GM12878 (cell line): Measurements from ENCODE around the gene IL18RAP. TPM values are rescaled to one million over a fixed set of nuclear protein-coding genes. Genes with fewer than 3 reads are reported as not detected.

Experiments used
- ATAC-seq: fragments of 200-7000 bp; cut with Tn5 transposase; 3 replicates; pipeline ENCODE4 v1.9.1; 2020; ENCODE audit warnings: mild to moderate bottlenecking, moderate library complexity
- BruUV-seq: library from RNA; stranded (reverse); fragments of 400-500 nt; replicated peaks from 2 replicates; lab custom pipeline; 2021; lab: Mats Ljungman, UMichigan
- CTCF ChIA-PET: fragments of 300-600 bp; sonication (Branson Sonifier 250); formaldehyde crosslinking; extraction: SDS; loops from one replicate; lab custom pipeline; 2021; ENCODE audit warnings: inconsistent platforms; lab: Yijun Ruan, JAX
- POLR2A ChIA-PET: fragments of 350-600 bp; formaldehyde crosslinking; extraction: SDS; loops from one replicate; lab custom pipeline; 2021; ENCODE audit warnings: inconsistent platforms; lab: Charles Lee
- RAD21 ChIA-PET: fragments of 300-600 bp; sonication (Branson Sonifier 250); formaldehyde crosslinking; loops from one replicate; lab custom pipeline; 2023; ENCODE audit warnings: antibody characterized with exemption; ENCODE audit not compliant: unreplicated experiment; lab: Charles Lee
- SMC1A ChIA-PET: fragments of 300-600 bp; sonication (Branson Sonifier 250); formaldehyde crosslinking; loops from one replicate; lab custom pipeline; 2023; ENCODE audit not compliant: unreplicated experiment, uncharacterized antibody; lab: Charles Lee
- DNase-seq: peaks from one replicate; pipeline ENCODE4 v3.0.0-alpha.2; 2011; ENCODE audit warnings: low read depth, low spot score
- FAIRE-seq: peaks from 3 replicates; lab custom pipeline; 2011; peaks lifted over from hg19 to GRCh38; lab: Jason Lieb, UNC
- H2AFZ ChIP-seq: 2 replicates; pipeline ENCODE4 v1.6.0; 2011; ENCODE audit warnings: low read depth, low read length, control low read depth; ENCODE audit not compliant: control insufficient read depth
- H3K27ac ChIP-seq: 2 replicates; pipeline ENCODE4 v1.5.1; 2011; ENCODE audit warnings: control low read depth; ENCODE audit not compliant: control insufficient read depth, insufficient read depth
- H3K27me3 ChIP-seq, 2 experiments: replicated peaks in 1 of 2; 2 replicates each; pipeline versions ENCODE4 v1.6.0 to v1.6.1; 2011; ENCODE audit warnings: low read length in 1 of 2; ENCODE audit not compliant: control insufficient read depth in 2 of 2, insufficient read depth in 2 of 2
- H3K36me3 ChIP-seq, 2 experiments: 2 replicates each; pipeline ENCODE4 v1.5.1; 2011; ENCODE audit warnings: low read length in 1 of 2; ENCODE audit not compliant: control insufficient read depth in 2 of 2, insufficient read depth in 2 of 2
- H3K4me1 ChIP-seq: 2 replicates; pipeline ENCODE4 v1.6.1; 2011; ENCODE audit warnings: mild to moderate bottlenecking, low read length, moderate library complexity, mixed read lengths; ENCODE audit not compliant: control insufficient read depth, insufficient read depth
- H3K4me2 ChIP-seq: 2 replicates; pipeline ENCODE4 v1.6.0; 2011; ENCODE audit warnings: control low read depth; ENCODE audit not compliant: control insufficient read depth, insufficient read depth
- H3K4me3 ChIP-seq: fragments of 200-600 bp; sonication (generic); 2 replicates; pipeline ENCODE4 v1.5.1; 2016
- H3K79me2 ChIP-seq: 2 replicates; pipeline ENCODE4 v1.6.0; 2011; ENCODE audit warnings: low read length; ENCODE audit not compliant: control insufficient read depth, insufficient read depth
- H3K9ac ChIP-seq: 2 replicates; pipeline ENCODE4 v1.8.0; 2011; ENCODE audit warnings: low read length, control low read depth, mixed read lengths; ENCODE audit not compliant: control insufficient read depth, insufficient read depth
- H3K9me3 ChIP-seq: replicated peaks from 3 replicates; pipeline ENCODE4 v1.5.1; 2011; ENCODE audit warnings: mild to moderate bottlenecking, low read length; ENCODE audit not compliant: control insufficient read depth, insufficient read depth
- H4K20me1 ChIP-seq: 2 replicates; pipeline ENCODE4 v1.6.0; 2011; ENCODE audit not compliant: control insufficient read depth, insufficient read depth
- BACH1 ChIP-seq: fragments of 450-650 bp; IDR thresholded peaks from 2 replicates; pipeline ENCODE4 v1.6.1; 2017; ENCODE audit warnings: mild to moderate bottlenecking, borderline replicate concordance
- BCL11A ChIP-seq: IDR thresholded peaks from 2 replicates; pipeline ENCODE4 v1.6.1; 2011; ENCODE audit warnings: low read depth, low read length
- BHLHE40 ChIP-seq, 2 experiments: fragments of 450-650 bp in 1 of 2; IDR thresholded peaks; 2 replicates each; pipeline ENCODE4 v1.6.1; 2011 to 2017; ENCODE audit warnings: low read depth in 2 of 2, borderline replicate concordance in 1 of 2, improper control_type of control experiment in 1 of 2, low read length in 1 of 2, mild to moderate bottlenecking in 1 of 2
- ELK1 ChIP-seq: IDR thresholded peaks from 2 replicates; pipeline ENCODE4 v1.6.1; 2012; ENCODE audit warnings: low read depth, low read length, improper control_type of control experiment
- IRF5 ChIP-seq: fragments of 450-650 bp; IDR thresholded peaks from 2 replicates; pipeline ENCODE4 v1.6.1; 2017; ENCODE audit warnings: borderline replicate concordance
- MXI1 ChIP-seq: fragments of 150-350 bp; IDR thresholded peaks from 2 replicates; pipeline ENCODE4 v1.6.1; 2011; ENCODE audit warnings: low read depth, mild to moderate bottlenecking, inconsistent platforms, low read length, improper control_type of control experiment
- POLR2AphosphoS2 ChIP-seq: IDR thresholded peaks from 2 replicates; pipeline ENCODE4 v1.6.1; 2011; ENCODE audit warnings: low read depth, mild to moderate bottlenecking, low read length, improper control_type of control experiment, moderate library complexity
- PRDM15 ChIP-seq: fragments of 450-650 bp; formaldehyde crosslinking; IDR thresholded peaks from 2 replicates; pipeline ENCODE4 v1.4.0; 2020; ENCODE audit warnings: mild to moderate bottlenecking, moderate library complexity
- RELB ChIP-seq: fragments of 450-650 bp; IDR thresholded peaks from 2 replicates; pipeline ENCODE4 v1.6.1; 2017; ENCODE audit warnings: low read depth, mild to moderate bottlenecking, moderate library complexity
- SIX5 ChIP-seq: IDR thresholded peaks from 2 replicates; pipeline ENCODE4 v1.6.1; 2011; ENCODE audit warnings: mild to moderate bottlenecking, low read depth, low read length, moderate library complexity; ENCODE audit not compliant: severe bottlenecking
- SMARCA5 ChIP-seq: fragments of 450-650 bp; IDR thresholded peaks from 2 replicates; pipeline ENCODE4 v1.6.1; 2017; ENCODE audit warnings: mild to moderate bottlenecking
- STAT3 ChIP-seq: IDR thresholded peaks from 2 replicates; pipeline ENCODE4 v1.6.1; 2011; ENCODE audit warnings: low read depth, low read length, improper control_type of control experiment
- TAF1 ChIP-seq: IDR thresholded peaks from 2 replicates; pipeline ENCODE4 v1.6.1; 2011; ENCODE audit warnings: mild to moderate bottlenecking, low read depth, low read length, borderline replicate concordance
- YBX1 ChIP-seq: fragments of 450-650 bp; IDR thresholded peaks from 2 replicates; pipeline ENCODE4 v1.6.1; 2016; ENCODE audit warnings: antibody characterized with exemption
- ZZZ3 ChIP-seq: IDR thresholded peaks from 2 replicates; pipeline ENCODE4 v1.6.1; 2011; ENCODE audit warnings: low read depth; ENCODE audit not compliant: control insufficient read depth, insufficient read length
- WGBS: methylation state at CpG from one replicate; pipeline ENCODE4 v1.1.6; 2016; ENCODE audit warnings: low lambda C conversion rate; ENCODE audit not compliant: insufficient replicate concordance, insufficient coverage; ENCODE audit errors: missing lambda C conversion rate; 5-methylcytosine and 5-hydroxymethylcytosine counted together
- in situ Hi-C: fragments of 300-500 bp; cut with MboI; formaldehyde crosslinking; loops from 9 replicates; pipeline ENCODE4 v1.14.3; 2018; ENCODE audit warnings: mixed read lengths
- intact Hi-C: fragments of 100-400 bp; cut with micrococcal nuclease; formaldehyde crosslinking; loops from one replicate; pipeline ENCODE4 v1.14.2; 2022; ENCODE audit not compliant: unreplicated experiment
- polyA plus RNA-seq, 11 experiments: library from polyadenylated mRNA; depleted of rRNA in 4 of 11; unstranded in 6 of 11; stranded (reverse) in 5 of 11; fragments of >200 nt; fragmentation: Nextera tagmentation in 4 of 11; fragmentation: Illumina TruSeq in 1 of 11; extraction: Ambion mirVana in 4 of 11; extraction: Trizol in 1 of 11; gene quantifications; 1 replicate in 1 of 11; 2 replicates in 10 of 11; pipeline versions ENCODE4 v1.2.1 to v1.2.3, GENCODE V29; 2011 to 2016; ENCODE audit warnings: inconsistent platforms in 2 of 11, missing spikeins in 2 of 11, low read depth in 1 of 11
- total RNA-seq, 4 experiments: library from RNA; depleted of rRNA in 3 of 4; stranded (reverse); fragments of >200 nt in 3 of 4; fragmentation: Illumina TruSeq in 1 of 4; extraction: Trizol in 1 of 4; gene quantifications; 2 replicates each; pipeline versions ENCODE4 v1.2.1 to v1.2.3, GENCODE V29; 2013 to 2021

IL18RAP gene
- total and polyA plus RNA-seq, 10 of the 15 experiments (the other 5 are each of a cell fraction or from before 2014, with no cell fraction given) = 0.37 to 1.6 (median 0.75) TPM; not detected in 1

GRCh38 chr2:102485147-102485785 lies 62.3 kb downstream of the IL18RAP start:
- Histone ChIP-seq H3K27me3 (no peaks in the 10 kb centered on the region; a peak in 3 of 4 replicates), H3K4me1 (no peaks in the 10 kb centered on the region), H3K4me2 (no peak overlapping the region), H3K9ac (no peak overlapping the region), H3K27ac (no peak overlapping the region), H3K36me3 (no peaks in the 10 kb centered on the region), H3K4me3 (no peak overlapping the region)
- FAIRE-seq = no peak
- ChIA-PET SMC1A (interaction anchor here (1.0 kb wide), 1 partner anchor 17 kb away, joined by 3 read pairs; no protein-coding TSS in a partner anchor), RAD21 (no interaction called here), CTCF (interaction anchor here (3.3 kb wide), 1 partner anchor 12 kb away, joined by 30 read pairs; the partner anchor contains the start of gene SLC9A4)
- in situ Hi-C loops = no loop called here
- ATAC-seq = no peak
- no peak for DNase-seq
- BruUV-seq = no TSS peak
- intact Hi-C loops = no loop called here
- TF ChIP-seq BHLHE40 (IDR thresholded peaks at IDR 0.05; ENCODE audit: borderline replicate concordance in 1 of 2, low read depth in 2 of 2, low read length in 1 of 2) (no peak), TAF1 (no peak), BCL11A (no peak), SMARCA5 (no peak), PRDM15 (CRISPR knock-in tag) (no peak), MXI1 (no peak), SIX5 (no peak), POLR2AphosphoS2 (no peak), RELB (no peak), STAT3 (no peak), YBX1 (no peak), BACH1 (no peak), IRF5 (no peak), ZZZ3 (no peak), ELK1 (no peak)
- TF ChIP-seq, all 136 proteins: peak for 0
- Histone ChIP-seq H2AFZ (no peak overlapping the region), H4K20me1 (no peaks in the 10 kb centered on the region), H3K79me2 (no peaks in the 10 kb centered on the region), H3K9me3 (no peaks in the 10 kb centered on the region)
- WGBS = 48% methylated on average over 5 of the region's 5 CpGs
- POLR2A ChIA-PET = interaction anchor here (0.5 kb wide), 1 partner anchor 215 kb away, joined by 3 read pairs; no protein-coding TSS in a partner anchor
